A204.1 (cell line): ENCODE results near the gene OBSCN.

ENCODE experiments used
- FAIRE-seq: peaks from 2 replicates; lab custom pipeline; 2012; peaks lifted over from hg19 to GRCh38; lab: Jason Lieb, UNC

Gene OBSCN

DNA sequence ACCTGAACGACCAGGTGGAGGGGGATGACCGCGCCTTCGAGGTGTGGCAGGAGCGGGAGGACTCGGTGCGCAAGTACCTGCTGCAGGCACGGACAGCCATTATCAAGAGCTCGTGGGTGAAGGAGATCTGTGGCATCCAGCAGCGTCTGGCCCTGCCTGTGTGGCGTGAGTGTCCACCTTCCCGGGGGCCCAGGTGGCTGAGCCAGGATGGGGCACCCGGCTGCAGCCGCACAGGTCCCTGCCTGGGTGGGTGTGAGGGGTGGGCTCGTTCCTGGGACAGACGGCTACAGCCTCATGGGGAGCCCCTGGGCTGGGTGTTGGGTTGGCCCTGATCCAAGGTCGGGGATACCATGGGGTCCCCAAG is 133.6 kb downstream of the OBSCN start:
- no peak for FAIRE-seq

GRCh38 chr1:228341814-228342626 is 134.2 kb downstream of the OBSCN start:
- FAIRE-seq: no peak

- FAIRE-seq: no peak
Observed at GRCh38 chr1:228342627-228343190, 134.9 kb downstream of the OBSCN start.

DNA sequence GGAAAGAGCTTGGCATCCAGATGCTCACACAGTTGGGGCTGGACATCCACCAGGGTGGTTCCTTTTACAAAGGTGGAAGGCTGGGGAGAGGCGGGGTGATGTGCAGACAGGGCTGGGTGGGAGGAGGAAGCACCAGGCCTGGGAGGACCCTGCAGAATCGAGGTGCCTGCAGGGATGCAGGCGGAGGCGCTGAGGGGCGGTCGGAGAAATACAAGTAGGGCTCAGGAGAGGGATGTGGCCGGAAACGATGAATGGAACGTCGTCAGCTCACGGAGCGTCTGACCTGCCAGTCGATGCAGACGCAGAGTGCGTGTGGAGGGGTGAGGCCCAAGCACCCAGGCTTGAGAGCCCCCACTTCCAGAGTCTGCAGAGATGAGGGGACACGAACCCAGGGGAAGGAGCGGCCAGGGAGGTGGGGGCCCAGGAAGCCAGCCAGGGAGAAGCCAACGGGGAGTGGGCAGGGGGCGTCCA is 135.4 kb downstream of the OBSCN start:
- FAIRE-seq: no peak

GRCh38 chr1:228344631-228345072 is 136.8 kb downstream of the OBSCN start:
- FAIRE-seq: no peak

GRCh38 chr1:228345201-228345930 is 137.5 kb downstream of the OBSCN start:
- no peak for FAIRE-seq

GRCh38 chr1:228346731-228347130 is 138.9 kb downstream of the OBSCN start:
- FAIRE-seq: no peak

- FAIRE-seq: no peak
Observed at GRCh38 chr1:228347181-228347580, 139.3 kb downstream of the OBSCN start.

DNA sequence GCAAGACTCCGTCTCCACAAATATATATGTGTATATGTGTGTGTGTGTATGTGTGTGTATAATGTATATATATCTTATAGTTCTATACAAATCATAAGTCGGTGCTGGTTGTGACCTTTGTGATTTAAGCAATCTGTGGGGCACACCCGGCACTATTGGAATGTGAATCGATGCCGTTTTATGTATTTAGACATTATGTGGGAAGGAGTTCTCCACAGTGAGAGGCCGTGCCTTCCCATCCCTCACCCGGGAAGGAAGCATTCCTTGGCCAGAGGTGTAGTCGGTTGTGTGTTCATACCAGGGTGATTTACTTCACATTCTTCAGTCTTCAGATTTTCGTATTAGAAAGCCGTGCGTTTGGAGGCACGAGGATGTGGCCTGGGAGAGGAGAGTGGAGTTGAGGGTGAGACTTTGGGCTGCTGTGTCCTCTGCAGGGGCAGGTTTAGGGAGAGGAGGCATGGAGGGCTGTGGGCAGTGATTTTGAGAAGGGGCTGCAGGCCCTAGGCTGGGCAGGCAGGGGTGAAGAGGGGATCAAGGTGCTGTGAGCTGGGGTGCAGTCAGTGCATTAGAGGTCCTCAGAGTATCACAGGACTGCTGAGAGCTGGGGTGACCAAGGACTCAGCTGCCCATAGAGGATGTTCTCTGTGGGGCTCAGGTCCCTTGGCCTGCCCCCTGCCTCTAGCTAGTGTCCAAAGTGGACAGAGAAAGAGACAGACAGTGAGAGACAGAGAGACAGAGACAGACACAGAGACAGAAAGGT is 141.0 kb downstream of the OBSCN start:
- no peak for FAIRE-seq

DNA sequence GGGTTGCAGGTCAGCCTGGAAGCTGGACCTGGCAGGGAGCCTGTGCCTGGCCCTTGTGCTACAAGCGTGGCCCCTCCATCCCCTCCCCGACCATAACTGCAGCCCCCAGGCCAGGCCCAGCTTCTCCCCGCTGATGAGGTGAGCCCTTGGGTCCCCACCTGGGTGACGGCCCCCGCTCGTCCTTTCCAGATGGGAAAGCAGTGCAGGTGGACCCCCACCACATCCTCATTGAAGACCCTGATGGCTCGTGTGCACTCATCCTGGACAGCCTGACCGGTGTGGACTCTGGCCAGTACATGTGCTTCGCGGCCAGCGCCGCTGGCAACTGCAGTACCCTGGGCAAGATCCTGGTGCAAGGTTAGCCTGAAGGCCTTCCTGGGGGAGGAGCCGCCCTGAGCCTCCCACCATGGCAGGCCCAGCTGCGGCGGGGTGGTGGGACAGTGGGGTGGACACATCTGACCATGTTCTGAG is 141.9 kb downstream of the OBSCN start:
- no peak for FAIRE-seq

DNA sequence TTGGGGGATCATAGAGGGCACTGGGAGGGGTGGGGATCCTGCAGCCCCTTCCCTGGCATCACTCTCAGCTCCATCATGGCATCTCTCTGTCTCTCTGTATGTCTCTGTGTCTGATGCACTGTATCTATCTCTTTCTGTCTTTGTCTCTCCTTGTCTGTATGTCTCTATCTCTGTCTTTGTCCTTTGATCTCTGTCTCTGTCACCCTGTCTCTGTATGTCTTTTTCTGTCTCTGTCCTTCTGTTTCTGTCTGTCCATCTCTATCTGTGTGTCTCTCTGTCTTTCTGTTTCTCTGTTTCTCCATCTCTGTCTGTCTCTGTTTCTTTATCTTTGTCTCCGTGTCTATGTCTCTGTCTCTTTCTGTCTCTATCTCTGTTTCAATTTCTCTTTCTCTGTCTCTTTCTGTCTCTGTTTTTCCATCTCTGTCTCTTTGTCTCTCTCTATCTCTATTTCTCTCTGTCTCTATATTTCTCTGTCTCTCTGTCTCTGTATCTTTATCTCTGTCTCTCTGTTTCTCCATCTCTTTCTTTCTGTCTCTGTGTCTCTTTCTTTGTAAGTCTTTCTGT is 142.4 kb downstream of the OBSCN start:
- no peak for FAIRE-seq

GRCh38 chr1:228350831-228351781 is 143.3 kb downstream of the OBSCN start:
- no peak for FAIRE-seq

GRCh38 chr1:228351850-228352249 is 144.0 kb downstream of the OBSCN start:
- FAIRE-seq: no peak

DNA sequence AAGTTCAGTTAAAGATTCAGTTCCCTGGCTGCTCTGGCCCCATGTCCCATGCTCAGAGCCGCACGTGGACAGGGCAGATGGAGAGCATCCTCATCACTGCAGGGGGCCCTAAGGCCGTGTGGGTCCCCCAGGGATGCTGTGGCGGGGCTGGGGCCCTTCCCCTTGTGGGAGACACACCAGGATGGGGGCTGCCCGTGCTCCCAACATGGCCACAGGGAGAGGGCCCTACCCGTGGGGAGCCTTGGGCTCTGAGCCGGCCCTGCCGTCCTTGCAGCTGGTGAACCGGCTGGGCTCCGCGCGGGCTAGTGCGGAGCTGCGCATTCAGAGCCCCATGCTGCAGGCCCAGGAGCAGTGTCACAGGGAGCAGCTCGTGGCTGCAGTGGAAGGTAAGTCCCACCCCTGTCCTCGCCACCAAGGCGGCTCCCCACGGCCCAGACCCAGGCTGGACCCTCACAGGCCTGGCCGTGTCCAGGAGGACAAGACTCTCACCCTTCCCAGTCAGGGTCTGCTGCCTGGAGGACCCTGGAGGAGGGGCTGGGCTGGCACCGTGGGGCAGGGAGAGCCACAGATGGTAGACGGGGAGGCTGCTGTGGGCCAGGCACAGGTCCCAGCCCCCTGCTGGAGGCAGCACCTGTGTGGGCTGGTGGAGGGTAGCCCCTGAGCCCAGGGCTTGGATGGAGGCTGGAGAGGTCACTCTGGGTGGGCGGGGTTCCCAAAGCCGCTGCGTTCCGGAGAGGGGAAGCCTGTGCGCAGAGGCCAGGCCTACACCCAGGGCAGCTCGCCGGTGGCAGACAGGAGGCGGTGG is 145.0 kb downstream of the OBSCN start:
- FAIRE-seq: no peak

DNA sequence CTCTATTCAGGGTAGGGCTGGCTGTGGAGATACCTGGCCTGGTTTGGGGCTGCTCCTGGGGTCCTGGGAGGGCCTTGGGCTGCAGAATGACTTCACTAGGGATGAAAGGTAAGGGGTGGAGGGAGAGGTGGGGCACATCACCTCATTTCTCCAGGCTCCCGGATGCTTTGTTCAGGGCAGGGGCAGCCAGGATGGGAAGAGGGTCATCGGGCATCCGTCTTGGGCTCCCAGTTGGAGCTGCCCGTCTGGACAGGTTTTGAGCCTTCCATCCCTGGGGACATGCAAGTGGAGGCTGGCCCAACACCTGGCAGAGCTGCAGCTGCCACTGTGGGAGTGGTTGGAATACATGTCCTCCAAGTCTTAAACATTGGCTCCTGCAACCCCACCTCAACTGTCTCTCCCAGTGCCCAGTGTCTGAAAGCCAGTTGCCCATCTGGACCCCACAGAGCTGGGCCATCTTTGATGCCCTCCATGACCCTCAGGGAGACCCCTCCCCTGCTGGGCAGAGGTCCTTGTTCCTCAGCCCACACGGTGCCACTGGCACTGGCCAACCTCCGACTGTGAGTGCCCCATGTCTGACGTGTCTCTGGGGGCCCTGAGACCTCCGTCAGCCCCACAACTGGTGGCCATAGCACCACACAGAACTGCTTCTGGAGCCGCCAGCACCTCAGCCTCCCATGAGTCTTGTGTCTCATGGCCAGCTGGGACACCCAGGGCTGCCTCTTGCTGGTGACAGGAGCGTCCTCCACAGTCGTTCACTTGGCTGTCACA is 145.9 kb downstream of the OBSCN start:
- no peak for FAIRE-seq

DNA sequence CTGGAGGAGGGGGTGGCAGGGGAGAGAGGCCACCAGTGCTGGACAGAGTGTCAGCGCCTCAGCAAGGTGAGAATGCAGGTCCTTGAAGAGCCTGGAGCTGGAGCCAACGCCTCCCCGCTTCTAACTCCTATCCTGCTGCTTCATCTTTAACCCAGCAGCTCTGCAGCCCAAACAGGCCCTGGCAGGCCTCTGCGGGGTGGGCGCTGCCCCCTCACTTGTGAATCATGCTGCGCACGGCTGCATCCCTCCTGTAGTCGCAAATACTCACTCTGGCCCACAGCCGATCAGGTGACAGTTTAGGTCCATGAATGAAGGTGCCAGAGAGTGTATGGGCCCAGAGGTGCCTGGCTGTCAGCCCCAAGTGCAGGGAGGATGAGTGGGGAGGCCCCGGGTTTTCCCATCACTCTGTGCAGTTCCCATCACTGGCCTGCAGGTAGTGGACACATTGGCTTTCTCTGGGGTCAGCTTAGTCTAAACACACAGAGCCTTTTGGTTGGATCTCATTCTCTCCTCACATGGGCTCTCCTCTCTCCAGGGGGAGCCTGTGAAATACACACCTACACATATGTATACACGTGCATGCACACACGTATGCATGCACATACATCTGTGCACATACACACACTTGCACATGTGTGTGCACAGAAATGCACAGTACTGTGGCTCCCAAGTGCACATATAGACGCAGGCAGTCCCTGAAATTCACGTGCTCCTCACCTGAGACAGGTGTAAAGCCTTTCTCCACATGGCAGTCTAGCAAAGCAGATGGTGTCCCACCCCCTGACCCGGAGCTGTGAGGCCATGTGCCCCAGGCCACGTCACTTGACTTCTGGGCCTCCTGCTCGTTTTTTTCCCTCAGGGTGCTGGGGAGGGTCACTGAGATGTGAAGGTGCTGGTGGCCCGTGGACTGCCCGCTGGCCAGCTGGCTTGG is 146.8 kb downstream of the OBSCN start:
- no peak for FAIRE-seq

DNA sequence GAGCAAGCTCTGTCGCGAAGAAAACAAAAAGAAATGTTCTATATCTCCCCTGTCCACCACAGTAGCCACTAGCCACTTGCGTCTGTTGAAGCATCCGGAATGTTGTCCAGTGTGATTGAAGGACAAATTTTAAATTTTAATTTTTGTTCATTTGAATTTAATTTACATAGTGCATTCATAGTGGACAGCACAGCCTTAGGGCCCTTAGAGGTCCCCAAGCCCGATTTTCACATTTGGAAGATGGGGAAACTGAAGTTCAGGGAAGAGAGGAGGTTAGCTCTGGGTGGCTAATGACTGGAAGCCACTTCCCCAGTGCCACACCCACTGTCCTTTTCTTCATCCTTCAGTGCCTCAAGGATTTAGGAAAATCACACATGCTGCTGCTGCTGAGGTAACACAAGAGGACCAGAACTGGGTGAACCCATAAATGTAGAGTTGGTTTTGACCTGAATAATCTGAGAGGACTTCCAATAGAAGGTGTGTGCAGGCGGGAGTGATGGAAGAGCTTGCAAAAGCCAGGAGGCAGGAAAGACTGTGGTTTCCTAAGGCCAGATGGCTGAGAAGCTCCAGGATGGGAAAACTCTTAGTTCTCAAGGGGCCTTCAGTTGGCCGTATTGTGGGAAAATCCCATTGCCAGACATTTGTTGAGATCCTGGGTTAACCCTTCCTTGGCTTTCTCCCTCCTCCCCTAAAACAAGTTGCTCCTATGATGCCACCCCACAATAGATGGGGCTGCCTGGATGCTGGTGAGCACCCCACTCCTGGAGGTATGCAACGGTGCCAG is 149.2 kb downstream of the OBSCN start:
- no peak for FAIRE-seq
